ENCODE measurements around the gene COBL.

DNA sequence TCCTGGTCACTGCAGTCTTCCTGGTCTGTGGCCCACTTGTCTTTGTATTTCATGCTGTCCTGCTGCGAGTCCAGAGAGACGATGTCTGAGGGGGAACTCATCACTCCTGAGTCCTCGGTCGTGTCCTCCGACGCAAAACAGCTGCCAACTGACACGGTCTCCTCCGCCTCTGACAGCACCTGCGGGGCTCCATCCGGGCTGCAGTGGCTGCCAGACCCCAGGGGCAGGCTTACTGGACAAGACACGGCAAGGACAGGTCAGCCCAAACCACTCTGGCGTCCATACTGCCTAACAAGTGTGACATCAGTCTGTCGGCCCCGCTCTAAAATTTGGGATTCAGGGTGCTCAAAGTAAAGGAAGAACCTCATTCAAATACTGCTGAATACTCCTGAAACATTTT is 273.1 kb downstream of the COBL start:
- TF ChIP-seq, protein P1, sequence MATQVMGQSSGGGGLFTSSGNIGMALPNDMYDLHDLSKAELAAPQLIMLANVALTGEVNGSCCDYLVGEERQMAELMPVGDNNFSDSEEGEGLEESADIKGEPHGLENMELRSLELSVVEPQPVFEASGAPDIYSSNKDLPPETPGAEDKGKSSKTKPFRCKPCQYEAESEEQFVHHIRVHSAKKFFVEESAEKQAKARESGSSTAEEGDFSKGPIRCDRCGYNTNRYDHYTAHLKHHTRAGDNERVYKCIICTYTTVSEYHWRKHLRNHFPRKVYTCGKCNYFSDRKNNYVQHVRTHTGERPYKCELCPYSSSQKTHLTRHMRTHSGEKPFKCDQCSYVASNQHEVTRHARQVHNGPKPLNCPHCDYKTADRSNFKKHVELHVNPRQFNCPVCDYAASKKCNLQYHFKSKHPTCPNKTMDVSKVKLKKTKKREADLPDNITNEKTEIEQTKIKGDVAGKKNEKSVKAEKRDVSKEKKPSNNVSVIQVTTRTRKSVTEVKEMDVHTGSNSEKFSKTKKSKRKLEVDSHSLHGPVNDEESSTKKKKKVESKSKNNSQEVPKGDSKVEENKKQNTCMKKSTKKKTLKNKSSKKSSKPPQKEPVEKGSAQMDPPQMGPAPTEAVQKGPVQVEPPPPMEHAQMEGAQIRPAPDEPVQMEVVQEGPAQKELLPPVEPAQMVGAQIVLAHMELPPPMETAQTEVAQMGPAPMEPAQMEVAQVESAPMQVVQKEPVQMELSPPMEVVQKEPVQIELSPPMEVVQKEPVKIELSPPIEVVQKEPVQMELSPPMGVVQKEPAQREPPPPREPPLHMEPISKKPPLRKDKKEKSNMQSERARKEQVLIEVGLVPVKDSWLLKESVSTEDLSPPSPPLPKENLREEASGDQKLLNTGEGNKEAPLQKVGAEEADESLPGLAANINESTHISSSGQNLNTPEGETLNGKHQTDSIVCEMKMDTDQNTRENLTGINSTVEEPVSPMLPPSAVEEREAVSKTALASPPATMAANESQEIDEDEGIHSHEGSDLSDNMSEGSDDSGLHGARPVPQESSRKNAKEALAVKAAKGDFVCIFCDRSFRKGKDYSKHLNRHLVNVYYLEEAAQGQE (IDR thresholded peaks at IDR 0.05; ENCODE audit: insufficient read depth in 1 of 2, low read depth in 2 of 2, low read length in 2 of 2), result no peak
- TF ChIP-seq POLR2AphosphoS5 (IDR thresholded peaks at IDR 0.05; ENCODE audit: low read depth, low read length) (no peak), FOXP2 (optimal IDR thresholded peaks at IDR 0.05; ENCODE audit: borderline replicate concordance, extremely low read depth, extremely low read length, insufficient read depth) (no peak), TAF1 (IDR thresholded peaks at IDR 0.05; ENCODE audit: borderline replicate concordance, insufficient read depth, low read length) (no peak), SIN3A (IDR thresholded peaks at IDR 0.05; ENCODE audit: borderline replicate concordance, insufficient read depth, low read length) (no peak)

Data from PFSK-1 (cell line).